Mesothelial cell of epicardium (in vitro differentiated cells): ENCODE data around the gene CXCL12. TPM values are rescaled to one million over a fixed set of nuclear protein-coding genes. Genes with fewer than 3 reads are reported as not detected.

ENCODE experiments used
- DNase-seq, 2 experiments: peaks; one replicate each; pipeline ENCODE4 v3.0.0; 2021; ENCODE audit warnings: low spot score in 2 of 2; ENCODE audit not compliant: unreplicated experiment in 2 of 2
- H3K27ac Mint-ChIP-seq: 2 replicates; pipeline ENCODE4 v1.8.0; 2021; ENCODE audit warnings: mixed read lengths
- H3K27me3 Mint-ChIP-seq: 2 replicates; pipeline ENCODE4 v1.8.0; 2021; ENCODE audit warnings: low read depth, mixed read lengths
- H3K36me3 Mint-ChIP-seq: 2 replicates; pipeline ENCODE4 v1.8.0; 2021; ENCODE audit warnings: mixed read lengths
- H3K4me1 Mint-ChIP-seq: 2 replicates; pipeline ENCODE4 v1.8.0; 2021; ENCODE audit warnings: mixed read lengths
- H3K4me3 Mint-ChIP-seq: 2 replicates; pipeline ENCODE4 v1.8.0; 2021; ENCODE audit warnings: mild to moderate bottlenecking, moderate library complexity, mixed read lengths
- H3K9me3 Mint-ChIP-seq: 2 replicates; pipeline ENCODE4 v1.8.0; 2021; ENCODE audit warnings: mixed read lengths
- total RNA-seq: library from RNA; stranded (reverse); gene quantifications from 3 replicates; pipeline ENCODE4 v1.2.1, GENCODE V29; 2021
- TF ChIP-seq, protein P1 (sequence below): fragments of 200-600 bp; sonication (generic); IDR thresholded peaks from one replicate; pipeline ENCODE4 v1.5.0; 2021; ENCODE audit warnings: antibody characterized with exemption; ENCODE audit not compliant: unreplicated experiment

CXCL12 gene
- total RNA-seq, 1 donor from 2014 or later = 45.8 TPM

DNA sequence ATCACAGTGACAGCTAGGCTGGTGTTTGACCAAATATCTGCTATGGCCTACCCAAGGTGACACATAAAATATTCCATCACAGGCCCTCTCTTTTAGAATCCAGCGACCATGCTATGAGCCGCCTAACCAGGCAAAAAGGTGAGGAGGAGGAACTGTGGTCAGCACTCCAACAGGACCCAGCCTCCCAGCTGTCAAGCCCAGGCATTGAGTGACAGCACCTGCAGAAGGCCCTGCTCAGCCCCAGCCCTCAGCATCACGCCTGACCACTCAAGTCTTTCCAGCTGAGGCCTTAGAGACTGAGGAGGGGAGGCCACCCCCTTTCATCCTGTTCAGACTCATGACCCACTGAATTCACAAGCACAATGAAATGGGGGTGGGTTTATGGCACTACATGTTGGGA is 43.0 kb downstream of the CXCL12 start:
- no peak for DNase-seq
- no peak overlapping the region for H3K4me3 Mint-ChIP-seq
- H3K36me3 Mint-ChIP-seq = no peaks in the 10 kb centered on the region
- no peak overlapping the region for H3K27ac Mint-ChIP-seq
- peaks cover 5% of the 10 kb centered on the region for H3K27me3 Mint-ChIP-seq
- TF ChIP-seq, protein P1, sequence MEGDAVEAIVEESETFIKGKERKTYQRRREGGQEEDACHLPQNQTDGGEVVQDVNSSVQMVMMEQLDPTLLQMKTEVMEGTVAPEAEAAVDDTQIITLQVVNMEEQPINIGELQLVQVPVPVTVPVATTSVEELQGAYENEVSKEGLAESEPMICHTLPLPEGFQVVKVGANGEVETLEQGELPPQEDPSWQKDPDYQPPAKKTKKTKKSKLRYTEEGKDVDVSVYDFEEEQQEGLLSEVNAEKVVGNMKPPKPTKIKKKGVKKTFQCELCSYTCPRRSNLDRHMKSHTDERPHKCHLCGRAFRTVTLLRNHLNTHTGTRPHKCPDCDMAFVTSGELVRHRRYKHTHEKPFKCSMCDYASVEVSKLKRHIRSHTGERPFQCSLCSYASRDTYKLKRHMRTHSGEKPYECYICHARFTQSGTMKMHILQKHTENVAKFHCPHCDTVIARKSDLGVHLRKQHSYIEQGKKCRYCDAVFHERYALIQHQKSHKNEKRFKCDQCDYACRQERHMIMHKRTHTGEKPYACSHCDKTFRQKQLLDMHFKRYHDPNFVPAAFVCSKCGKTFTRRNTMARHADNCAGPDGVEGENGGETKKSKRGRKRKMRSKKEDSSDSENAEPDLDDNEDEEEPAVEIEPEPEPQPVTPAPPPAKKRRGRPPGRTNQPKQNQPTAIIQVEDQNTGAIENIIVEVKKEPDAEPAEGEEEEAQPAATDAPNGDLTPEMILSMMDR = no peak
- H3K4me1 Mint-ChIP-seq = peaks cover 3% of the 10 kb centered on the region
- no peaks in the 10 kb centered on the region for H3K9me3 Mint-ChIP-seq

DNA sequence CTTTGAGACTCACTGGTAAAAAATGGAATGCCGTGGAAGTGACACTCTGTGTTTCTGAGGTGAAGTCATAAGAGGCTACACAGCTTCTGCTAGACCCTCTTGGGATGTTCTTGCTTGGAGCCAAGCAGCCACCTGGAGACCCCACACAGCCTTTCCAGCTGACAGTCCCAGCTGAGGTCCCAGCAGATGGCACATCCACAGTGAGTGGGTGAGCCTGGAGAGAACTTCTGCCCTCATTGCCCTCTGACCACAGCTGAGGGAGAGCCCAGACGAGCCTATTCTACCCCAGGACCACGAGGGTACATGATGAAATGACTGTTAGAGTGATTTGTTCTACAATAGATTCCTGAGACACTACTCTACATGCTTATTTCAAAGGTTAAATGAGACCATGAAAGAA is 44.3 kb downstream of the CXCL12 start:
- H3K27ac Mint-ChIP-seq = no peak overlapping the region
- H3K4me3 Mint-ChIP-seq = no peak overlapping the region
- H3K9me3 Mint-ChIP-seq = no peaks in the 10 kb centered on the region
- H3K27me3 Mint-ChIP-seq = peaks cover 5% of the 10 kb centered on the region
- DNase-seq = no peak
- peaks cover 3% of the 10 kb centered on the region for H3K4me1 Mint-ChIP-seq
- TF ChIP-seq, protein P1 = no peak
- H3K36me3 Mint-ChIP-seq = no peaks in the 10 kb centered on the region

DNA sequence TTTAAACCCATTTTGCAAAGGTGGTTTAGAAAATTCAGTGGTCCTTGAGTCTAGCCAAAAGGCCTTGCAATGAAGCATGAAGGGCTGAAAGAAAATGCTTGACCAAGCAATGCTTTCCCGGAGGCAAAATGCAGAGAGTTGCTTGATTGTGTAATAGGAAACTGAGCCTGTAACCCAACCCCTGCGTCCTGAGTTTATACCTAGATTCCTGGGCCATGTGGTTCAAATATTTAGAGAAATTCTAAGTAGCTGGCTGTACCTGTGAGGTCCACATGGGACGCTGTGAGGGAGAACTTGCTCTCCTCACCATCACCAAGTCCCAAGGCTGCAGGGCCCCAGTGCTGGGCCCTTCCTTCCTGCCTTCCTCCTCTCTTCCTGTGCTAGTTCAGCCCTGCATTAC is 45.7 kb downstream of the CXCL12 start:
- Mint-ChIP-seq H3K4me3 (no peak overlapping the region), H3K36me3 (no peaks in the 10 kb centered on the region), H3K9me3 (no peaks in the 10 kb centered on the region), H3K4me1 (peaks cover 9% of the 10 kb centered on the region), H3K27ac (no peak overlapping the region), H3K27me3 (peaks cover 4% of the 10 kb centered on the region)
- no peak for DNase-seq
- TF ChIP-seq, protein P1 = no peak

DNA sequence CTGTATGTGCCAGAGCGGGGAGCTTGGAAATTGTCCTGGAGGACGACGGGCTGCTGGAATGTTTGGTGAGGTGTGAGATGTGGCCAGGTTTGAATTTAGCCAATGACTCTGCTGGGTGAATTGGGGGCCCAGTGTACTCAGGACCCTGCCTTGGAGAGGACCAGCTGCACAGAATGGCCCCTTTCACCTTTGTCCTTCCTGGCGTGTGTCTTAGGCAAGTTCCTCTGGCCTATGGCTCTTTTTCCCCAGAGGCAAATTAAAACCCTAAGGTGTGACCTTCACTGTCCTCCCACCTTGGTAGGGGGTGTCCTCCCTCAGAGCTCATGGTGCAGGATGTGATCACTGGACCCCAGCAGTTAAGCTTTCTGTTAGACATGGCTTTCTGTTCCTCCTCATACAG is 47.8 kb downstream of the CXCL12 start:
- no peak overlapping the region for H3K4me3 Mint-ChIP-seq
- TF ChIP-seq, protein P1 = no peak
- no peaks in the 10 kb centered on the region for H3K36me3 Mint-ChIP-seq
- no peak for DNase-seq
- no peaks in the 10 kb centered on the region for H3K9me3 Mint-ChIP-seq
- H3K27ac Mint-ChIP-seq = no peak overlapping the region
- H3K27me3 Mint-ChIP-seq = peaks cover 19% of the 10 kb centered on the region
- H3K4me1 Mint-ChIP-seq = peaks cover 10% of the 10 kb centered on the region

DNA sequence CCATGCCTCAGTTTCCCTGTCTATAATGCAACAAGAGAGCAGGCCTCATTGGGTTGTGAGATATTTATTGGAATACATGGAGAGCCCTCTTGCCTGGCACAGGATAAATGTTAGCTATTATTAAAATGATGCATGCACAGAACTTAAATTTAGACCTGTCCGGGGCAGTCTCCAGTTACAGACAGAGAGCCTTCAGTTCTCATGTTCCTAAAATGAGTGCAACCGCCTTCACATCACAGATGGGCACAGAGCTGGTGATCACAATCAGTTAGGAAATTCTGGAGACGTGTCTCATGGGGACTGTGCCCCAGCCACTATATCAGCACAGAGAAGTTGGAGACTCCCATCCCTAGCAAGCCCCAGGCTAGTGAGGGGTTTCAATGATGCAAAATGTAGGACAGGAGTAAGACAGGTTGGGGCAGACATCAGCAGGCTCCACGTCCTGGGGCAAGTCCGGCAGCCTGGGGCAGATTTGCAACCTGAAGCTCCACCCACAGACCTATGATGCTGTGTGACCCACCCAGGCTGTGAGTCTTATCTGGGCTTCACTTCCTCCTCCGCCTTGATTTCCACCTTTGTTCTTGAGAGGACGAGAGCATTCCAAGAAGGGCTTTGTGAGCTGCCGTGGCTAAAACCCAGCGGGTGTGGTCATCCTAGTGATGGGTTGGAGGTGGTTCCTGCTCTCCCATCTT is 49.4 kb downstream of the CXCL12 start:
- Mint-ChIP-seq H3K4me1 (peaks cover 10% of the 10 kb centered on the region), H3K4me3 (no peak overlapping the region), H3K36me3 (no peaks in the 10 kb centered on the region), H3K27me3 (peaks cover 19% of the 10 kb centered on the region), H3K9me3 (no peaks in the 10 kb centered on the region), H3K27ac (no peak overlapping the region)
- TF ChIP-seq, protein P1 = no peak
- no peak for DNase-seq
